KMS-11 (cell line): Measurements from ENCODE around the gene PKD1.

Experiments
- H2AFZ ChIP-seq: fragments of 200-600 bp; sonication (generic); 2 replicates; pipeline ENCODE4 v1.6.1; 2016; ENCODE audit warnings: antibody characterized with exemption, mixed run types, low read depth
- H3K27ac ChIP-seq: fragments of 200-600 bp; sonication (generic); 2 replicates; pipeline ENCODE4 v1.6.1; 2016; ENCODE audit warnings: mild to moderate bottlenecking, mixed run types
- H3K27me3 ChIP-seq: fragments of 200-600 bp; sonication (generic); 2 replicates; pipeline ENCODE4 v1.6.1; 2017; ENCODE audit warnings: mild to moderate bottlenecking, low read depth, mixed run types, moderate library complexity; ENCODE audit not compliant: insufficient read depth
- H3K36me3 ChIP-seq: fragments of 200-600 bp; sonication (generic); 2 replicates; pipeline ENCODE4 v1.6.1; 2017; ENCODE audit warnings: mild to moderate bottlenecking, mixed run types; ENCODE audit not compliant: insufficient read depth
- H3K4me1 ChIP-seq: fragments of 200-600 bp; sonication (generic); 2 replicates; pipeline ENCODE4 v1.6.1; 2016; ENCODE audit warnings: mild to moderate bottlenecking, low read depth, mixed run types; ENCODE audit not compliant: poor library complexity, severe bottlenecking
- H3K4me2 ChIP-seq: fragments of 200-600 bp; sonication (generic); 2 replicates; pipeline ENCODE4 v1.7.0; 2016; ENCODE audit warnings: mild to moderate bottlenecking, mixed run types
- H3K4me3 ChIP-seq: fragments of 200-600 bp; sonication (generic); IDR thresholded peaks from 2 replicates; pipeline ENCODE4 v1.6.1; 2017; ENCODE audit warnings: low read depth, low read length, mixed read lengths; ENCODE audit not compliant: insufficient read depth
- H3K79me2 ChIP-seq: fragments of 200-600 bp; sonication (generic); 2 replicates; pipeline ENCODE4 v1.6.1; 2016; ENCODE audit warnings: low read depth, mixed run types; ENCODE audit not compliant: insufficient read depth
- H3K9ac ChIP-seq: fragments of 200-600 bp; sonication (generic); 2 replicates; pipeline ENCODE4 v1.6.1; 2016; ENCODE audit warnings: mild to moderate bottlenecking, mixed run types
- H4K20me1 ChIP-seq: fragments of 200-600 bp; sonication (generic); 2 replicates; pipeline ENCODE4 v1.6.1; 2016; ENCODE audit warnings: mild to moderate bottlenecking, mixed run types; ENCODE audit not compliant: insufficient read depth
- CTCF ChIP-seq: fragments of 200-600 bp; sonication (generic); conservative IDR thresholded peaks from 2 replicates; pipeline ENCODE4 v1.6.1; 2017; ENCODE audit warnings: low read depth, mild to moderate bottlenecking, antibody characterized with exemption, low read length, moderate library complexity, mixed read lengths

PKD1 gene

GRCh38 chr16:2175454-2175853 is 39.8 kb upstream of the PKD1 start:
- Histone ChIP-seq H3K27ac (no peak overlapping the region), H3K4me3 (no peak overlapping the region), H4K20me1 (no peaks in the 10 kb centered on the region), H3K27me3 (no peaks in the 10 kb centered on the region), H3K9ac (no peak overlapping the region), H2AFZ (no peak overlapping the region), H3K4me2 (no peak overlapping the region), H3K4me1 (no peaks in the 10 kb centered on the region), H3K79me2 (no peaks in the 10 kb centered on the region), H3K36me3 (peaks cover 6% of the 10 kb centered on the region; the same call in 1 of the 2 replicates)
- TF ChIP-seq CTCF: no peak

- no peak overlapping the region for H2AFZ ChIP-seq
- H3K27ac ChIP-seq: no peak overlapping the region
- H3K4me3 ChIP-seq: no peak overlapping the region
- peaks cover 6% of the 10 kb centered on the region; the same call in 1 of the 2 replicates for H3K36me3 ChIP-seq
- no peaks in the 10 kb centered on the region for H3K79me2 ChIP-seq
- no peak overlapping the region for H3K9ac ChIP-seq
- no peak overlapping the region for H3K4me2 ChIP-seq
- no peak for TF ChIP-seq CTCF
- H4K20me1 ChIP-seq: no peaks in the 10 kb centered on the region
- no peaks in the 10 kb centered on the region for H3K4me1 ChIP-seq
- no peaks in the 10 kb centered on the region for H3K27me3 ChIP-seq
Measured at GRCh38 chr16:2174396-2175131, 38.9 kb upstream of the PKD1 start.

- Histone ChIP-seq H3K4me3 (no peak overlapping the region), H2AFZ (no peak overlapping the region), H3K36me3 (peaks cover 6% of the 10 kb centered on the region; the same call in 1 of the 2 replicates), H3K79me2 (no peaks in the 10 kb centered on the region), H4K20me1 (no peaks in the 10 kb centered on the region), H3K9ac (no peak overlapping the region), H3K27me3 (no peaks in the 10 kb centered on the region), H3K27ac (no peak overlapping the region), H3K4me2 (no peak overlapping the region), H3K4me1 (no peaks in the 10 kb centered on the region)
- TF ChIP-seq CTCF: no peak
Measured at GRCh38 chr16:2173916-2174315, 38.2 kb upstream of the PKD1 start.

- H3K27me3 ChIP-seq: no peaks in the 10 kb centered on the region
- H3K4me3 ChIP-seq: no peak overlapping the region
- no peak overlapping the region for H3K4me2 ChIP-seq
- no peak overlapping the region for H3K27ac ChIP-seq
- no peak for TF ChIP-seq CTCF
- H4K20me1 ChIP-seq: no peaks in the 10 kb centered on the region
- peaks cover under 1% of the 10 kb centered on the region for H3K4me1 ChIP-seq
- H2AFZ ChIP-seq: no peak overlapping the region
- peaks cover 6% of the 10 kb centered on the region; the same call in 1 of the 2 replicates for H3K36me3 ChIP-seq
- H3K9ac ChIP-seq: no peak overlapping the region
- no peaks in the 10 kb centered on the region for H3K79me2 ChIP-seq
Measured at GRCh38 chr16:2173366-2173765, 37.7 kb upstream of the PKD1 start.
